ENCODE measurements around the gene ADAMTS16. TPM values are rescaled to one million over a fixed set of nuclear protein-coding genes. Genes with fewer than 3 reads are reported as not detected.

Gene ADAMTS16
- total and polyA plus RNA-seq, 9 of the 15 experiments (the other 6 are each of a cell fraction or from before 2014, with no cell fraction given) = not detected

DNA sequence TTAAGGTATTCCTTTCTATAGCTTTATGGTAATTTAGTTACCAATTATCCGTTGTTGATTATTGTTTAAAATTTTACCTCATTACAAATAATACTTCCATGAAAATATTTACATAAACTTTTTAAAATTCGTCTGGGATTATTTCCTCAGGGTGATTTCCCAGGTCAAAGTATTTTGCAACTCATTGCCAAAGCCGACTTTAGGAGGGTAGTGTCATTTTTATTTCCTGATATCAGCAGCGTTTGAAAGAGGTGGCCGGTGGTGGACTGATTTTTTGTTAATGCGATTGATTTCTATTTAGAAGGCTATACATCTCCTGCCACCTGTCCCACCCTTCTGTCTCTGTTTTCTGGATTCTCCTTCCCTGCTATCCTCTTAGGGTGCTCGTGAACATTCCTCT is 4.3 kb downstream of the ADAMTS16 start (continued):
- TF ChIP-seq, protein P1, sequence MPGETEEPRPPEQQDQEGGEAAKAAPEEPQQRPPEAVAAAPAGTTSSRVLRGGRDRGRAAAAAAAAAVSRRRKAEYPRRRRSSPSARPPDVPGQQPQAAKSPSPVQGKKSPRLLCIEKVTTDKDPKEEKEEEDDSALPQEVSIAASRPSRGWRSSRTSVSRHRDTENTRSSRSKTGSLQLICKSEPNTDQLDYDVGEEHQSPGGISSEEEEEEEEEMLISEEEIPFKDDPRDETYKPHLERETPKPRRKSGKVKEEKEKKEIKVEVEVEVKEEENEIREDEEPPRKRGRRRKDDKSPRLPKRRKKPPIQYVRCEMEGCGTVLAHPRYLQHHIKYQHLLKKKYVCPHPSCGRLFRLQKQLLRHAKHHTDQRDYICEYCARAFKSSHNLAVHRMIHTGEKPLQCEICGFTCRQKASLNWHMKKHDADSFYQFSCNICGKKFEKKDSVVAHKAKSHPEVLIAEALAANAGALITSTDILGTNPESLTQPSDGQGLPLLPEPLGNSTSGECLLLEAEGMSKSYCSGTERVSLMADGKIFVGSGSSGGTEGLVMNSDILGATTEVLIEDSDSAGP (CRISPR knock-in tag; IDR thresholded peaks at IDR 0.05) = no peak
- no peak for TF ChIP-seq ZNF77 (CRISPR knock-in tag; IDR thresholded peaks at IDR 0.05)
- no peak for TF ChIP-seq FOXP1 (CRISPR knock-in tag; IDR thresholded peaks at IDR 0.05)
- no peak for TF ChIP-seq ZNF551 (CRISPR knock-in tag; IDR thresholded peaks at IDR 0.05)
- TF ChIP-seq ZNF239 (CRISPR knock-in tag; IDR thresholded peaks at IDR 0.05) = no peak
- no peak for TF ChIP-seq ZSCAN29 (IDR thresholded peaks at IDR 0.05)
- no peak for TF ChIP-seq DIDO1 (tag; IDR thresholded peaks at IDR 0.05; ENCODE audit: low read depth)
- no peak for TF ChIP-seq ZNF707 (CRISPR knock-in tag; conservative IDR thresholded peaks at IDR 0.05)

DNA sequence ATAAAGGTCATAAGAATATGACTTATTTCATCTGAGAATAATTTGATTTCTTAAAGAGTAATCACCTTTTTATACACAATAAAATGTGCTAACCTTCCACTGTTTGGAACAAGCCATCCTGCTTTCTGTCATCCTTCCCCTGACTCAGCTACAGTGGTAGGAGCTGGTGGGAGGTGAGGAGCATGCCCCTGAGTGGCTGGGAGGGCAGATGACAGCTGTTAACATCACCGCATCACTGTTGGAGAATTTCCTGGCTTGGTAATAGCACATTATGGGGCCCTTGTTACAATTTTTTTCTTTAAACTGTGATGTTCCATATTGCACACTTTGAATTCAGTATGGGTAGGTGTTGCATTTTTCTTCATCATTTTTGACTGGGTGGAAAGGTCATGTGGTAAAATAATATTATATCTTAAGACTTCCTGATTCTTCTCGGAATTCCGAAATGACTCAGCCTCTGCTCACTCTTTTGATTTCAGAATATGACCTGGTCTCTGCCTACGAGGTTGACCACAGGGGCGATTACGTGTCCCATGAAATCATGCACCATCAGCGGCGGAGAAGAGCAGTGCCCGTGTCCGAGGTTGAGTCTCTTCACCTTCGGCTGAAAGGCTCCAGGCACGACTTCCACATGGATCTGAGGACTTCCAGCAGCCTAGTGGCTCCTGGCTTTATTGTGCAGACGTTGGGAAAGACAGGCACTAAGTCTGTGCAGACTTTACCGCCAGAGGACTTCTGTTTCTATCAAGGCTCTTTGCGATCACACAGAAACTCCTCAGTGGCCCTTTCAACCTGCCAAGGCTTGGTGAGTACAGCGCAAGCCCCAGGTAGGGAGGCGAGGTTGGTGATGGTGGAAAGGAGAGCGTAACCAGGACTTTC is 5.8 kb downstream of the ADAMTS16 start:
- Histone ChIP-seq H3K4me1 (replicated peaks in 1 of 2; ENCODE audit: control insufficient read depth in 2 of 2, insufficient read depth in 2 of 2, low read length in 2 of 2) (no peaks in the 10 kb centered on the region), H3K27me3 (ENCODE audit: control insufficient read depth in 2 of 2, insufficient read depth in 2 of 2, low read length in 2 of 2) (peaks cover 0 to 2% of the 10 kb centered on the region in 2 experiments; a peak in 3 of 5 replicates), H4K20me1 (replicated peaks; ENCODE audit: control insufficient read depth, insufficient read depth, low read length) (no peaks in the 10 kb centered on the region), H2AFZ (ENCODE audit: low read depth, low read length) (no peak overlapping the region), H3K9ac (ENCODE audit: insufficient read depth in 1 of 2, low read depth in 2 of 2, low read length in 2 of 2) (no peak overlapping the region), H3K79me2 (ENCODE audit: control insufficient read depth, insufficient read depth, low read length) (no peaks in the 10 kb centered on the region), H3K27ac (ENCODE audit: extremely low read depth, low read depth, low read length) (no peak overlapping the region), H3K9me3 (replicated peaks; ENCODE audit: control insufficient read depth, insufficient read depth, low read depth, low read length) (no peaks in the 10 kb centered on the region), H3K4me3 (no peak overlapping the region), H3K9me1 (ENCODE audit: control insufficient read depth, insufficient read depth, low read length) (no peaks in the 10 kb centered on the region), H3K4me2 (ENCODE audit: insufficient read depth, low read length) (no peak overlapping the region), H3K36me3 (ENCODE audit: control insufficient read depth, insufficient read depth, low read length) (no peaks in the 10 kb centered on the region)
- in situ Hi-C loops (cut with MboI) = loop anchor here (5.0 kb wide), 1 partner anchor 256 kb away; no protein-coding TSS in a partner anchor
- DNase-seq (ENCODE audit: extremely low read depth in 1 of 4, low spot score in 3 of 4) (no peak), ATAC-seq (no peak), FAIRE-seq (no peak)
- WGBS (ENCODE audit: insufficient coverage, low coverage, missing lambda C conversion rate) = 1% methylated on average over 18 of the region's 18 CpGs
- peak; percentile 55 for TF ChIP-seq FOSL1 (tag; conservative IDR thresholded peaks at IDR 0.05)
- TF ChIP-seq CAMTA2 (CRISPR knock-in tag; conservative IDR thresholded peaks at IDR 0.05) = no peak
- TF ChIP-seq ZNF444 (CRISPR knock-in tag; IDR thresholded peaks at IDR 0.05) = no peak
- TF ChIP-seq, protein P2, sequence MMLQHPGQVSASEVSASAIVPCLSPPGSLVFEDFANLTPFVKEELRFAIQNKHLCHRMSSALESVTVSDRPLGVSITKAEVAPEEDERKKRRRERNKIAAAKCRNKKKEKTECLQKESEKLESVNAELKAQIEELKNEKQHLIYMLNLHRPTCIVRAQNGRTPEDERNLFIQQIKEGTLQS (IDR thresholded peaks at IDR 0.05) = peak; percentile 47
- TF ChIP-seq, protein P2 (CRISPR knock-in tag; conservative IDR thresholded peaks at IDR 0.05) = no peak
- TF ChIP-seq ARID4B (CRISPR knock-in tag; IDR thresholded peaks at IDR 0.05) = no peak
- no peak for TF ChIP-seq TAL1 (IDR thresholded peaks at IDR 0.05)
- no TSS peak for BruUV-seq (replicated peaks)
- intact Hi-C loops (cut with micrococcal nuclease) = no loop called here
- POLR2A ChIA-PET = no interaction called here
- CTCF ChIA-PET (ENCODE audit: low intra/inter-chr PET ratio) = no interaction called here
